Kidney glomerular epithelial cell (primary cell): ENCODE measurements around the gene ETFDH.
"Not testable (repeated sequence)": the region's sequence is repeated elsewhere in the genome, so short reads cannot be mapped to it uniquely, and the experiment has no call there.

Experiments used
- DNase-seq: peaks from one replicate; lab custom pipeline; 2025; lab: John Stamatoyannopoulos, UW

ETFDH gene

GRCh38 chr4:158678767-158679166 lies 6.7 kb downstream of the ETFDH start:
- DNase-seq: no peak

GRCh38 chr4:158681629-158682028 lies 9.5 kb downstream of the ETFDH start:
- no peak for DNase-seq

GRCh38 chr4:158682066-158682465 lies 10.0 kb downstream of the ETFDH start:
- no peak for DNase-seq

- DNase-seq: no peak
These were observed 16.7 kb downstream of the ETFDH start for GRCh38 chr4:158688813-158689212.

- no peak for DNase-seq
These were observed 32.2 kb downstream of the ETFDH start for GRCh38 chr4:158704274-158704673.

GRCh38 chr4:158710814-158711213 lies 38.7 kb downstream of the ETFDH start:
- no peak for DNase-seq

- not testable (repeated sequence) for DNase-seq
These were observed 40.5 kb downstream of the ETFDH start for GRCh38 chr4:158712622-158713021.

GRCh38 chr4:158714937-158715336 lies 42.8 kb downstream of the ETFDH start:
- no peak for DNase-seq

- no peak for DNase-seq
These were observed 43.7 kb downstream of the ETFDH start for GRCh38 chr4:158715802-158716201.

GRCh38 chr4:158721680-158722079 lies 49.6 kb downstream of the ETFDH start:
- no peak for DNase-seq

- DNase-seq: peak; percentile 38
These were observed 50.3 kb downstream of the ETFDH start for GRCh38 chr4:158722291-158722916.

- peak; percentile 69 for DNase-seq
These were observed 51.1 kb downstream of the ETFDH start, which contains the start of gene PPID for GRCh38 chr4:158722917-158723793. Gene PPID (minus strand): TSS chr4:158723396. CDS start chr4:158723288, 108 bp downstream.

GRCh38 chr4:158724637-158725036 lies 52.5 kb downstream of the ETFDH start:
- no peak for DNase-seq

GRCh38 chr4:158726633-158727032 lies 54.5 kb downstream of the ETFDH start:
- DNase-seq: no peak

GRCh38 chr4:158728236-158728635 lies 56.1 kb downstream of the ETFDH start:
- no peak for DNase-seq

GRCh38 chr4:158729716-158730559 lies 57.8 kb downstream of the ETFDH start:
- peak; percentile 63 for DNase-seq

GRCh38 chr4:158738866-158739265 lies 66.8 kb downstream of the ETFDH start:
- DNase-seq: no peak

GRCh38 chr4:158739600-158739999 lies 67.5 kb downstream of the ETFDH start:
- no peak for DNase-seq

GRCh38 chr4:158741326-158742021 lies 69.4 kb downstream of the ETFDH start:
- no peak for DNase-seq

GRCh38 chr4:158746537-158746936 lies 74.4 kb downstream of the ETFDH start:
- DNase-seq: not testable (repeated sequence)

- DNase-seq: no peak
These were observed 78.3 kb downstream of the ETFDH start for GRCh38 chr4:158750379-158750778.
